Measurements from ENCODE around the gene ROS1.

- no peak for TF ChIP-seq CTCF (IDR thresholded peaks at IDR 0.05; ENCODE audit: low read length)
- TF ChIP-seq EZH2 (IDR thresholded peaks at IDR 0.05; ENCODE audit: borderline replicate concordance, low read length), result no peak
Measured at GRCh38 chr6:117328005-117328389, 97.7 kb downstream of the ROS1 start.

Data from OCI-LY1 (cell line).